C1 segment of cervical spinal cord (tissue), 14 donors: ENCODE data around the gene CAPN2.

Experiments
- DNase-seq, 14 donors: peaks; one replicate each; lab custom pipeline; 2025; lab: John Stamatoyannopoulos, UW

Gene CAPN2

GRCh38 chr1:223758734-223759133 is 46.4 kb downstream of the CAPN2 start:
- no peak for DNase-seq

- no peak for DNase-seq
Measured at GRCh38 chr1:223759273-223759672, 46.9 kb downstream of the CAPN2 start.

GRCh38 chr1:223760833-223761232 is 48.5 kb downstream of the CAPN2 start:
- DNase-seq, result no peak

- no peak for DNase-seq
Measured at GRCh38 chr1:223761411-223761810, 49.1 kb downstream of the CAPN2 start.

- DNase-seq, result no peak
Measured at GRCh38 chr1:223763251-223763650, 50.9 kb downstream of the CAPN2 start.

- no peak for DNase-seq
Measured at GRCh38 chr1:223763881-223764280, 51.5 kb downstream of the CAPN2 start.

GRCh38 chr1:223765036-223765718 is 52.8 kb downstream of the CAPN2 start:
- peak in 11 of 14 donors; percentile 23 to 74 (median 59) for DNase-seq

- peak in 1 of 14 donors; percentile 72 for DNase-seq
Measured at GRCh38 chr1:223765719-223766340, 53.5 kb downstream of the CAPN2 start.

GRCh38 chr1:223770621-223771315 is 58.4 kb downstream of the CAPN2 start:
- DNase-seq, result no peak

GRCh38 chr1:223771469-223771813 is 59.1 kb downstream of the CAPN2 start:
- DNase-seq, result peak in 2 of 14 donors; percentile 15 to 35

- peak in 4 of 14 donors; percentile 12 to 41 (median 37) for DNase-seq
Measured at GRCh38 chr1:223771814-223772770, 59.8 kb downstream of the CAPN2 start.

- no peak for DNase-seq
Measured at GRCh38 chr1:223772771-223773160, 60.4 kb downstream of the CAPN2 start.

- DNase-seq, result no peak
Measured at GRCh38 chr1:223774134-223774814, 61.9 kb downstream of the CAPN2 start.

GRCh38 chr1:223775054-223775453 is 62.7 kb downstream of the CAPN2 start:
- no peak for DNase-seq

- DNase-seq, result no peak
Measured at GRCh38 chr1:223775711-223776074, 63.4 kb downstream of the CAPN2 start.

- DNase-seq, result no peak
Measured at GRCh38 chr1:223776075-223776814, 63.9 kb downstream of the CAPN2 start.

GRCh38 chr1:223776826-223777454 is 64.6 kb downstream of the CAPN2 start:
- no peak for DNase-seq

- DNase-seq, result no peak
Measured at GRCh38 chr1:223780318-223780717, 68.0 kb downstream of the CAPN2 start.

GRCh38 chr1:223780949-223781348 is 68.6 kb downstream of the CAPN2 start:
- DNase-seq, result peak in 1 of 14 donors; percentile 36

GRCh38 chr1:223783676-223784075 is 71.3 kb downstream of the CAPN2 start:
- no peak for DNase-seq
